HTERT RPE-1 (cell line): ENCODE data around the gene TUBA3D.
"Not testable (repeated sequence)": the region's sequence is repeated elsewhere in the genome, so short reads cannot be mapped to it uniquely, and the experiment has no call there.

Experiments
- in situ Hi-C: fragments of 300-500 bp; cut with MboI; formaldehyde crosslinking; loops from 4 replicates; pipeline ENCODE4 v1.14.3; 2020; ENCODE audit warnings: low sequenced_read_pairs

TUBA3D gene

GRCh38 chr2:131514408-131515166, 38.7 kb downstream of the TUBA3D start:
- in situ Hi-C loops: not testable (repeated sequence)

- in situ Hi-C loops: not testable (repeated sequence)
These were observed 39.3 kb downstream of the TUBA3D start for GRCh38 chr2:131515235-131515634.

GRCh38 chr2:131516011-131516410, 40.1 kb downstream of the TUBA3D start:
- in situ Hi-C loops: no loop called here

- in situ Hi-C loops: not testable (repeated sequence)
These were observed 40.7 kb downstream of the TUBA3D start for GRCh38 chr2:131516621-131517020.

- in situ Hi-C loops: no loop called here
These were observed 41.4 kb downstream of the TUBA3D start for GRCh38 chr2:131517106-131517831.

- in situ Hi-C loops: not testable (repeated sequence)
These were observed 41.9 kb downstream of the TUBA3D start for GRCh38 chr2:131517856-131518255.

GRCh38 chr2:131518531-131518930, 42.6 kb downstream of the TUBA3D start:
- in situ Hi-C loops: not testable (repeated sequence)

- in situ Hi-C loops: no loop called here
These were observed 43.5 kb downstream of the TUBA3D start for GRCh38 chr2:131519466-131519865.

- in situ Hi-C loops: not testable (repeated sequence)
These were observed 44.1 kb downstream of the TUBA3D start for GRCh38 chr2:131519871-131520470.

- in situ Hi-C loops: no loop called here
These were observed 44.6 kb downstream of the TUBA3D start for GRCh38 chr2:131520526-131520925.

- in situ Hi-C loops: not testable (repeated sequence)
These were observed 45.6 kb downstream of the TUBA3D start for GRCh38 chr2:131521524-131521923.

GRCh38 chr2:131521961-131522781, 46.3 kb downstream of the TUBA3D start:
- in situ Hi-C loops: no loop called here

GRCh38 chr2:131525256-131525655, 49.3 kb downstream of the TUBA3D start:
- in situ Hi-C loops: not testable (repeated sequence)

GRCh38 chr2:131527131-131528001, 51.4 kb downstream of the TUBA3D start, which contains the start of gene CCDC74A:
Gene CCDC74A, plus strand, starts transcription at chr2:131527888. Its CDS starts 83 bp downstream, at chr2:131527971.
- in situ Hi-C loops: not testable (repeated sequence)

- in situ Hi-C loops: not testable (repeated sequence)
These were observed 53.3 kb downstream of the TUBA3D start for GRCh38 chr2:131528981-131529863.

- in situ Hi-C loops: not testable (repeated sequence)
These were observed 54.0 kb downstream of the TUBA3D start for GRCh38 chr2:131529864-131530445.

GRCh38 chr2:131530626-131531344, 54.9 kb downstream of the TUBA3D start:
- in situ Hi-C loops: not testable (repeated sequence)
